MM.1S (cell line): Measurements from ENCODE around the gene NDUFB5.

ENCODE experiments used
- DNase-seq: peaks from one replicate; pipeline ENCODE4 v3.0.0-alpha.2; 2015
- H2AFZ ChIP-seq: fragments of 300-600 bp; sonication (generic); 2 replicates; pipeline ENCODE4 v1.6.0; 2016; ENCODE audit warnings: antibody characterized with exemption, low read length
- H3F3A ChIP-seq: fragments of 300-600 bp; sonication (generic); 2 replicates; pipeline ENCODE4 v1.6.1; 2016; ENCODE audit warnings: mild to moderate bottlenecking, antibody characterized with exemption, low read length, moderate library complexity, mixed read lengths; ENCODE audit not compliant: insufficient read depth
- H3K27ac ChIP-seq: fragments of 300-600 bp; sonication (generic); 2 replicates; pipeline ENCODE4 v1.5.1; 2016; ENCODE audit warnings: mild to moderate bottlenecking, low read length
- H3K27me3 ChIP-seq: fragments of 300-600 bp; sonication (generic); replicated peaks from 2 replicates; pipeline ENCODE4 v1.6.0; 2016; ENCODE audit warnings: low read length; ENCODE audit not compliant: insufficient read depth
- H3K36me3 ChIP-seq: fragments of 300-600 bp; sonication (generic); replicated peaks from 2 replicates; pipeline ENCODE4 v1.6.1; 2016; ENCODE audit warnings: mild to moderate bottlenecking, low read length, mixed read lengths; ENCODE audit not compliant: insufficient read depth
- H3K4me1 ChIP-seq: fragments of 300-600 bp; sonication (generic); 2 replicates; pipeline ENCODE4 v1.6.1; 2016; ENCODE audit warnings: low read length, mixed read lengths
- H3K4me2 ChIP-seq: fragments of 300-600 bp; sonication (generic); 2 replicates; pipeline ENCODE4 v1.6.0; 2016; ENCODE audit warnings: low read depth, low read length
- H3K4me3 ChIP-seq: fragments of 300-600 bp; sonication (generic); 2 replicates; pipeline ENCODE4 v1.5.1; 2016; ENCODE audit warnings: low read length, mixed read lengths
- H3K79me2 ChIP-seq: fragments of 300-600 bp; sonication (generic); 2 replicates; pipeline ENCODE4 v1.6.1; 2016; ENCODE audit warnings: mixed run types, low read length, mixed read lengths
- H3K9ac ChIP-seq: fragments of 300-600 bp; sonication (generic); 2 replicates; pipeline ENCODE4 v1.6.1; 2016; ENCODE audit warnings: low read length, mixed read lengths
- H3K9me2 ChIP-seq: fragments of 300-600 bp; sonication (generic); replicated peaks from 2 replicates; pipeline ENCODE4 v1.6.1; 2016; ENCODE audit warnings: mild to moderate bottlenecking, low read length, mixed read lengths; ENCODE audit not compliant: insufficient read depth
- H3K9me3 ChIP-seq: fragments of 300-600 bp; sonication (generic); replicated peaks from 2 replicates; pipeline ENCODE4 v1.6.1; 2016; ENCODE audit warnings: mild to moderate bottlenecking, low read length, mixed read lengths; ENCODE audit not compliant: insufficient read depth
- H4K20me1 ChIP-seq: fragments of 300-600 bp; sonication (generic); 2 replicates; pipeline ENCODE4 v1.6.1; 2016; ENCODE audit warnings: mild to moderate bottlenecking, low read length, moderate library complexity, mixed read lengths; ENCODE audit not compliant: insufficient read depth
- EZH2 ChIP-seq: fragments of 300-600 bp; sonication (generic); optimal IDR thresholded peaks from 2 replicates; pipeline ENCODE3; 2017; ENCODE audit warnings: low read depth, mild to moderate bottlenecking, antibody characterized with exemption, low read length, mixed read lengths
- EZH2phosphoT487 ChIP-seq: fragments of 300-600 bp; sonication (generic); IDR thresholded peaks from 2 replicates; pipeline ENCODE4 v1.6.1; 2018; ENCODE audit warnings: antibody characterized with exemption, low read length
- TF ChIP-seq, protein P1 (sequence below): fragments of 300-600 bp; sonication (generic); IDR thresholded peaks from 2 replicates; pipeline ENCODE4 v1.5.1; 2016; ENCODE audit warnings: antibody characterized with exemption, low read length, mixed read lengths

NDUFB5 gene

DNA sequence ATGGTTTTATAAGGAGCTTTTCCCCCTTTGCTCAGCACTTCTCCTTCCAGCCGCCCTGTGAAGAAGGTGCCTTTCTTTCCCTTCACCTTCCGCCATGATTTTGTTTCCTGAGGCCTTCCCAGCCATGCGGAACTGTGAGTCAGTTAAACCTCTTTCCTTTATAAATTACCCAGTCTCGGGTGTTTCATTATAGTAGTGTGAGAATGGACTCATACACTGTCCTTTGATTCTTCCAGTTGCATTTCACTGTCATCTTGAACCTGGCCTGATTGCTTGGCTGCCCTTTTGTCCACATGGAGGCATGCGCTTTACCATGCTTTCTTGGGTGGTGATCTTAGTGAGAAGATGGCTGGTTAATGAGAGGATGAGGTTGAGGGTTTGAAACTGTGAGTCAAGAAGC is 71.5 kb downstream of the NDUFB5 start:
- Histone ChIP-seq H3K36me3 (no peaks in the 10 kb centered on the region), H3K79me2 (peaks cover 86% of the 10 kb centered on the region), H3K9me3 (no peaks in the 10 kb centered on the region), H3K9me2 (no peaks in the 10 kb centered on the region), H3K4me3 (no peak overlapping the region), H4K20me1 (no peaks in the 10 kb centered on the region), H3K27me3 (no peaks in the 10 kb centered on the region), H3K4me2 (no peak overlapping the region), H2AFZ (no peak overlapping the region), H3K9ac (no peak overlapping the region), H3K4me1 (no peaks in the 10 kb centered on the region), H3K27ac (no peak overlapping the region), H3F3A (no peaks in the 10 kb centered on the region)
- no peak for DNase-seq
- no peak for TF ChIP-seq EZH2
- TF ChIP-seq, protein P1, sequence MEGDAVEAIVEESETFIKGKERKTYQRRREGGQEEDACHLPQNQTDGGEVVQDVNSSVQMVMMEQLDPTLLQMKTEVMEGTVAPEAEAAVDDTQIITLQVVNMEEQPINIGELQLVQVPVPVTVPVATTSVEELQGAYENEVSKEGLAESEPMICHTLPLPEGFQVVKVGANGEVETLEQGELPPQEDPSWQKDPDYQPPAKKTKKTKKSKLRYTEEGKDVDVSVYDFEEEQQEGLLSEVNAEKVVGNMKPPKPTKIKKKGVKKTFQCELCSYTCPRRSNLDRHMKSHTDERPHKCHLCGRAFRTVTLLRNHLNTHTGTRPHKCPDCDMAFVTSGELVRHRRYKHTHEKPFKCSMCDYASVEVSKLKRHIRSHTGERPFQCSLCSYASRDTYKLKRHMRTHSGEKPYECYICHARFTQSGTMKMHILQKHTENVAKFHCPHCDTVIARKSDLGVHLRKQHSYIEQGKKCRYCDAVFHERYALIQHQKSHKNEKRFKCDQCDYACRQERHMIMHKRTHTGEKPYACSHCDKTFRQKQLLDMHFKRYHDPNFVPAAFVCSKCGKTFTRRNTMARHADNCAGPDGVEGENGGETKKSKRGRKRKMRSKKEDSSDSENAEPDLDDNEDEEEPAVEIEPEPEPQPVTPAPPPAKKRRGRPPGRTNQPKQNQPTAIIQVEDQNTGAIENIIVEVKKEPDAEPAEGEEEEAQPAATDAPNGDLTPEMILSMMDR = no peak
- no peak for TF ChIP-seq EZH2phosphoT487
